ENCODE data around the gene DNAH2.
A peak's percentile ranks its signal among the peaks of the same experiment; 100 is the strongest.

DNAH2 gene

GRCh38 chr17:7839190-7839875 lies 121.8 kb downstream of the DNAH2 start:
- no peak for TF ChIP-seq ZNF274 (IDR thresholded peaks at IDR 0.05; ENCODE audit: low read depth, low read length)
- no peak for TF ChIP-seq YY1 (IDR thresholded peaks at IDR 0.05; ENCODE audit: insufficient read depth, insufficient read length)
- no peak for TF ChIP-seq SUZ12 (IDR thresholded peaks at IDR 0.05; ENCODE audit: extremely low read depth, insufficient read depth, insufficient read length)
- no peak overlapping the region for H3K4me3 ChIP-seq (ENCODE audit: insufficient read length, low read depth)
- no peaks in the 10 kb centered on the region for H3K27me3 ChIP-seq (ENCODE audit: insufficient read depth, insufficient read length)
- H3K9ac ChIP-seq (ENCODE audit: insufficient read length, low read depth), result no peak overlapping the region
- DNase-seq (ENCODE audit: low read depth, low spot score), result no peak
- H3K36me3 ChIP-seq (ENCODE audit: insufficient read depth, insufficient read length, low read length), result no peaks in the 10 kb centered on the region
- peaks cover 13% of the 10 kb centered on the region for H3K4me1 ChIP-seq (ENCODE audit: insufficient read depth, insufficient read length)
- H3K9me3 ChIP-seq (ENCODE audit: insufficient read depth, low read length), result no peaks in the 10 kb centered on the region

- no peak for TF ChIP-seq SUZ12 (IDR thresholded peaks at IDR 0.05; ENCODE audit: extremely low read depth, insufficient read depth, insufficient read length)
- TF ChIP-seq ZNF274 (IDR thresholded peaks at IDR 0.05; ENCODE audit: low read depth, low read length), result no peak
- no peak for TF ChIP-seq YY1 (IDR thresholded peaks at IDR 0.05; ENCODE audit: insufficient read depth, insufficient read length)
- Histone ChIP-seq H3K9me3 (ENCODE audit: insufficient read depth, low read length) (no peaks in the 10 kb centered on the region), H3K36me3 (ENCODE audit: insufficient read depth, insufficient read length, low read length) (no peaks in the 10 kb centered on the region), H3K4me3 (ENCODE audit: insufficient read length, low read depth) (no peak overlapping the region), H3K27me3 (ENCODE audit: insufficient read depth, insufficient read length) (no peaks in the 10 kb centered on the region), H3K9ac (ENCODE audit: insufficient read length, low read depth) (peak overlapping the region; percentile 47), H3K4me1 (ENCODE audit: insufficient read depth, insufficient read length) (peaks cover 13% of the 10 kb centered on the region)
- no peak for DNase-seq (ENCODE audit: low read depth, low spot score)
Observed at GRCh38 chr17:7839876-7840261, 122.3 kb downstream of the DNAH2 start.

- Histone ChIP-seq H3K4me3 (ENCODE audit: insufficient read length, low read depth) (no peak overlapping the region), H3K9ac (ENCODE audit: insufficient read length, low read depth) (peak overlapping the region; percentile 47), H3K27me3 (ENCODE audit: insufficient read depth, insufficient read length) (no peaks in the 10 kb centered on the region), H3K9me3 (ENCODE audit: insufficient read depth, low read length) (no peaks in the 10 kb centered on the region), H3K4me1 (ENCODE audit: insufficient read depth, insufficient read length) (peaks cover 13% of the 10 kb centered on the region), H3K36me3 (ENCODE audit: insufficient read depth, insufficient read length, low read length) (peaks cover 3% of the 10 kb centered on the region)
- no peak for TF ChIP-seq ZNF274 (IDR thresholded peaks at IDR 0.05; ENCODE audit: low read depth, low read length)
- no peak for TF ChIP-seq SUZ12 (IDR thresholded peaks at IDR 0.05; ENCODE audit: extremely low read depth, insufficient read depth, insufficient read length)
- no peak for TF ChIP-seq YY1 (IDR thresholded peaks at IDR 0.05; ENCODE audit: insufficient read depth, insufficient read length)
- no peak for DNase-seq (ENCODE audit: low read depth, low spot score)
Observed at GRCh38 chr17:7840441-7840840, 122.9 kb downstream of the DNAH2 start.

GRCh38 chr17:7840875-7841274 lies 123.3 kb downstream of the DNAH2 start:
- Histone ChIP-seq H3K4me1 (ENCODE audit: insufficient read depth, insufficient read length) (peaks cover 13% of the 10 kb centered on the region), H3K9me3 (ENCODE audit: insufficient read depth, low read length) (no peaks in the 10 kb centered on the region), H3K9ac (ENCODE audit: insufficient read length, low read depth) (peak overlapping the region; percentile 88), H3K27me3 (ENCODE audit: insufficient read depth, insufficient read length) (no peaks in the 10 kb centered on the region), H3K4me3 (ENCODE audit: insufficient read length, low read depth) (peak overlapping the region; percentile 78), H3K36me3 (ENCODE audit: insufficient read depth, insufficient read length, low read length) (peaks cover 6% of the 10 kb centered on the region)
- TF ChIP-seq ZNF274 (IDR thresholded peaks at IDR 0.05; ENCODE audit: low read depth, low read length) (no peak), YY1 (IDR thresholded peaks at IDR 0.05; ENCODE audit: insufficient read depth, insufficient read length) (no peak), SUZ12 (IDR thresholded peaks at IDR 0.05; ENCODE audit: extremely low read depth, insufficient read depth, insufficient read length) (no peak)
- no peak for DNase-seq (ENCODE audit: low read depth, low spot score)

- Histone ChIP-seq H3K9me3 (ENCODE audit: insufficient read depth, low read length) (no peaks in the 10 kb centered on the region), H3K9ac (ENCODE audit: insufficient read length, low read depth) (peak overlapping the region; percentile 88), H3K4me3 (ENCODE audit: insufficient read length, low read depth) (peak overlapping the region; percentile 78), H3K4me1 (ENCODE audit: insufficient read depth, insufficient read length) (peaks cover 13% of the 10 kb centered on the region), H3K27me3 (ENCODE audit: insufficient read depth, insufficient read length) (no peaks in the 10 kb centered on the region), H3K36me3 (ENCODE audit: insufficient read depth, insufficient read length, low read length) (peaks cover 10% of the 10 kb centered on the region)
- no peak for TF ChIP-seq ZNF274 (IDR thresholded peaks at IDR 0.05; ENCODE audit: low read depth, low read length)
- no peak for TF ChIP-seq SUZ12 (IDR thresholded peaks at IDR 0.05; ENCODE audit: extremely low read depth, insufficient read depth, insufficient read length)
- no peak for TF ChIP-seq YY1 (IDR thresholded peaks at IDR 0.05; ENCODE audit: insufficient read depth, insufficient read length)
- no peak for DNase-seq (ENCODE audit: low read depth, low spot score)
Observed at GRCh38 chr17:7841396-7841914, 123.9 kb downstream of the DNAH2 start.

GRCh38 chr17:7841915-7842379 lies 124.4 kb downstream of the DNAH2 start:
- Histone ChIP-seq H3K4me1 (ENCODE audit: insufficient read depth, insufficient read length) (peaks cover 13% of the 10 kb centered on the region), H3K36me3 (ENCODE audit: insufficient read depth, insufficient read length, low read length) (peaks cover 14% of the 10 kb centered on the region), H3K9me3 (ENCODE audit: insufficient read depth, low read length) (no peaks in the 10 kb centered on the region), H3K27me3 (ENCODE audit: insufficient read depth, insufficient read length) (no peaks in the 10 kb centered on the region), H3K4me3 (ENCODE audit: insufficient read length, low read depth) (peak overlapping the region; percentile 78), H3K9ac (ENCODE audit: insufficient read length, low read depth) (peak overlapping the region; percentile 88)
- peak; percentile 76 for DNase-seq (ENCODE audit: low read depth, low spot score)
- no peak for TF ChIP-seq SUZ12 (IDR thresholded peaks at IDR 0.05; ENCODE audit: extremely low read depth, insufficient read depth, insufficient read length)
- TF ChIP-seq YY1 (IDR thresholded peaks at IDR 0.05; ENCODE audit: insufficient read depth, insufficient read length), result no peak
- TF ChIP-seq ZNF274 (IDR thresholded peaks at IDR 0.05; ENCODE audit: low read depth, low read length), result no peak

GRCh38 chr17:7842380-7843256 lies 125.1 kb downstream of the DNAH2 start:
- H3K9me3 ChIP-seq (ENCODE audit: insufficient read depth, low read length), result no peaks in the 10 kb centered on the region
- peaks cover 13% of the 10 kb centered on the region for H3K4me1 ChIP-seq (ENCODE audit: insufficient read depth, insufficient read length)
- DNase-seq (ENCODE audit: low read depth, low spot score), result no peak
- TF ChIP-seq ZNF274 (IDR thresholded peaks at IDR 0.05; ENCODE audit: low read depth, low read length), result no peak
- TF ChIP-seq YY1 (IDR thresholded peaks at IDR 0.05; ENCODE audit: insufficient read depth, insufficient read length), result no peak
- TF ChIP-seq SUZ12 (IDR thresholded peaks at IDR 0.05; ENCODE audit: extremely low read depth, insufficient read depth, insufficient read length), result no peak
- peaks cover 19% of the 10 kb centered on the region for H3K36me3 ChIP-seq (ENCODE audit: insufficient read depth, insufficient read length, low read length)
- no peaks in the 10 kb centered on the region for H3K27me3 ChIP-seq (ENCODE audit: insufficient read depth, insufficient read length)
- H3K9ac ChIP-seq (ENCODE audit: insufficient read length, low read depth), result peak overlapping the region; percentile 88
- peak overlapping the region; percentile 78 for H3K4me3 ChIP-seq (ENCODE audit: insufficient read length, low read depth)

Data from NT2/D1 (cell line).